Measurements from ENCODE around the gene KRTAP1-1. TPM values are rescaled to one million over a fixed set of nuclear protein-coding genes. Genes with fewer than 3 reads are reported as not detected.
"Not testable (repeated sequence)": the region's sequence is repeated elsewhere in the genome, so short reads cannot be mapped to it uniquely, and the experiment has no call there.

Gene KRTAP1-1
- total RNA-seq, 1 donor from 2014 or later: not detected

DNA sequence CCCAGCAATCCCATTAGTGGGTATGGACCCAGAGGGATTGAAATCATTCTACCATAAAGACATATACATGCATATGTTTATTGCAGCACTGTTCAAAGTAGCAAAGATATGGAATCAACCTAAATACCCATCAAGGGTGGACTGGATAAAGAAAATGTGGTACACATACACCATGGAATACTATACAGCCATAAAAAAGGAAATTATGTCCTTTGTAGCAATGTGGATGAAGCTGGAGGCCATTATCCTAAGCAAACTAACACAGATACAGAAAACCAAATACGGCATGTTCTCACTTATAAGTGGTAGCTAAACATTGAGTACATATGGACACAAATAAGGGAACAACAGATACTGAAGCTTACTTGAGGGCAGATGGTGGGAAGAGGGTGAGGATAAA is 16.3 kb upstream of the KRTAP1-1 start:
- intact Hi-C loops (cut with micrococcal nuclease): no loop called here

DNA sequence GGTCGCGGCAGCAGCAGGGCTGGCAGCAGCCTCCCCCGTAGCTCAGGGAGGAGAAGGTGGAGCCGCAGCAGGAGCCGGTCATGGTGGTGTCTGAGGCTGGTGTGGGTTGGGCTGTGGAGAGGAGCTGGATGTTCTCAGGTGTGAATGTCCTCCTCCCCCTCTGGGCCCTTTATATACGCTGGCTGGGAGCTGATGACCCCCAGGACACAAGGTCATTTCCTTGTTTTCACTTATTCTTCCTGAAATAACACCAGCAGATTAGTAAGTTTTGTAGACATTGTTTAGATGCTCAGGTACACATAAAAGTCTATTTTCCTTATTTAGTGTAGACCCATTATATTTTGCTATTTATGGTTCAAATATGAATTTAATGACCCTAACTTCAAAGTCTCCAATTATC is 13.9 kb upstream of the KRTAP1-1 start, which contains the start of gene KRTAP2-2:
TSS of gene KRTAP2-2 (minus strand) at position 101 of the 400 bp plus-strand sequence. CDS start at position 82, 19 bp downstream.
- intact Hi-C loops (cut with micrococcal nuclease): not testable (repeated sequence)

DNA sequence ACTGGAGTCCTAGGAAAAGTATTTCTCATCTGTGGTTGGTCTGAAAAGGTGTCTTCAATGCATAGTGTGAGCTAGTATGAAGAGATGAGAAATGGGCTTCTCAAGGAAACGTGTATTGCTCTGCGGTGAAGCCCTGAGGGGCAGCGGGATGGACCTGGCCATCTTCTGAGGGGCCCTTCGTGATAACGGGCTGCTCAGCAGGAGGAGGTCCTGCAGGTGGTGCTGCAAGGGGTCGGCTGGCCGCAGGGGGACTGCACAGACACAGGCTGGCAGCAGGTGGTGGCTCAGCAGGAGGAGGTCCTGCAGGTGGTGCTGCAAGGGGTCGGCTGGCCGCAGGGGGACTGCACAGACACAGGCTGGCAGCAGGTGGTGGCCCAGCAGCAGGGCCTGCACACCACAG is 13.3 kb upstream of the KRTAP1-1 start:
- intact Hi-C loops (cut with micrococcal nuclease): not testable (repeated sequence)

DNA sequence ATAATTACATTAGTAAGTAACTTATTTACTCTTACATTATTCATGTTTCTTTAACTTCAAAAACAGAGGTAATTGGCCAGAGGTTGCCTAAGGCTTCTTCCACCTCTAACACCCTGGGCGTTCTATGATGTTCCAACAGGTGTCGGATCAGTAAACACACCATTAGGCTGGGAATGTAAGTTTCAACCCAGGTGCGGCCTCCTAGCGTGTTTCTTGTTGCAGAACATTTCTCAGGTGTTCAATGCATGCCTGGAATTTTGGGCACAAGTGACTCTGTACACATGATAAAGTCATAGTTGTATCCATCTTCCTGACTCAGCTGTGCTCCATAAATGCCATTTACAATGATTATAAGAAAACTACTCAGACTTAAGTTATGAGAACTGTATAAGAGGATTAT is 12.8 kb upstream of the KRTAP1-1 start:
- intact Hi-C loops (cut with micrococcal nuclease): no loop called here

DNA sequence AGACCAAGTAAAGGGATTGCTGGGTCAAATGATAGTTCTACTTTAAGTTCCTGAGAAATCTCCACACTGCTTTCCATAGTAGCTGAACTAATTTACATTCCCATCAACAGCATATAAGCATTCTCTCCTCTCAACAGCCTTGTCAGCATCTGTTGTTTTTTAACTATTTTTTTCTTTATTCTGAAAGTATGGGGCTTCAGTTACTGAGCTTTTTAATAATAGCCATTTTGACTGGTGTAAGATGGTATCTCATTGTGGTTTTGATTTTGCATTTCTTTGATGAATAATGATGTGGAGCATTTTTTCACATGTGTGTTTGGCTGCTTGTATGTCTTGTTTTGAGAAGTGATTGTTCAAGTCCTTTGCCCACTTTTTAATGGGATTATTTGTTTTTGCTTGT is 11.3 kb upstream of the KRTAP1-1 start:
- intact Hi-C loops (cut with micrococcal nuclease): no loop called here

DNA sequence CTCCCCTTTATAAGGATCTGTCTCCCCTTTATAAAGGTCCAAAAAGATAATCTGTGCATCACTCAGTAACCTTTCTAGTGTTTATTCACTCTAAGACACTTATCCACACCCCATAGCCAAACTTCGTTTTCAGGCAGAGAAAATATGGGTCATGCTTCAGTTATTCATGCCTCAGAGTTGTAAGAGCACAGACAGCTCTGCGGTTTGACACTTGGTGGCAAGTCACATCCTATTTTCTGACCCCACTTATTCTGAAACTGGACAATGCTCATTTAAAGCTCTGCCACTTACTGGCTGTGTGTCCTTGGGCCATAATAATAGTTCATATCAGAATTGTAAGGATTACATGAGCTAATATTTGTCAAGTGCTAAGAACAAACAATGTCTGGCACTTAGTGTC is 7.9 kb upstream of the KRTAP1-1 start:
- intact Hi-C loops (cut with micrococcal nuclease): no loop called here

DNA sequence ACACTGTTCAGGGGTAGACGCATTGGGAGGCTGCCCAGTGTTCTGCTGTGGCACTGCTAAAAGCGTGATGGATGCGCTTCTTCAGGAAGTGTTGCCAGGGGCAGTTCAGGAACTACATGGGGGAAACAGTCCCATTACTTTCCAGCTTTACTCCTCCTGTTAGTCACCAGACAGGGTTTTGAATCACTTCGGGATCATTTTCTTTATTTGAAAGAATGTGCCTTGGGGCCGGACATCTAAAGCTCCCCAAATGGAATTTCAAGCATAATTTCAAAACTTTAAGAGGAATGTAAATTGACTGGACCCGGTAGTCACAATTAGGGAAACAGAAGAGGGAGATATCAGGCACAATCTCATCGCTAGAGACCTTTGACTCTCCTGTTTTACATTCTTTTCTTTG is 7.2 kb upstream of the KRTAP1-1 start:
- intact Hi-C loops (cut with micrococcal nuclease): no loop called here

DNA sequence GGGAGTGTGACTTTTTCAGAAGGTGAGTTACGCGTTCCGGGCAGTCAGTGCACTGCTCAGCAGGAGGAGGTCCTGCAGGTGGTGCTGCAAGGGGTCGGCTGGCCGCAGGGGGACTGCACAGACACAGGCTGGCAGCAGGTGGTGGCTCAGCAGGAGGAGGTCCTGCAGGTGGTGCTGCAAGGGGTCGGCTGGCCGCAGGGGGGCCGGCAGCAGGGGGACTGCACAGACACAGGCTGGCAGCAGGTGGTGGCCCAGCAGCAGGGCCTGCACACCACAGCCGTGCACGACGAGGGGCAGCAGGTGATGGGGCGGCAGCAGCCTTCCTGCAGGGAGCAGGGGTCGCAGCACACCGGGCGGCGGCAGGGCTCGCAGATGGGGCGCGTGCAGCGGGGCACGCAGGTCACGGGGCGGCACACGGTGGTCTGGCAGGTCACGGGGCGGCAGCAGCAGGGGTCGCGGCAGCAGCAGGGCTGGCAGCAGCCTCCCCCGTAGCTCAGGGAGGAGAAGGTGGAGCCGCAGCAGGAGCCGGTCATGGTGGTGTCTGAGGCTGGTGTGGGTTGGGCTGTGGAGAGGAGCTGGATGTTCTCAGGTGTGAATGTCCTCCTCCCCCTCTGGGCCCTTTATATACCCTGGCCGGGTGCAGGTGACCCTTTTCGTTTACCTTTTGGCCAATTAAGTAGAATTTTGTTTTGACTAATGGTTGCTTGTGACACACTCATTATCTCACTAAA is 5.7 kb upstream of the KRTAP1-1 start, which contains the start of gene KRTAP2-1:
TSS of gene KRTAP2-1 (minus strand) at position 582 of the 731 bp plus-strand sequence. CDS start at position 533, 49 bp downstream.
- intact Hi-C loops (cut with micrococcal nuclease): not testable (repeated sequence)

DNA sequence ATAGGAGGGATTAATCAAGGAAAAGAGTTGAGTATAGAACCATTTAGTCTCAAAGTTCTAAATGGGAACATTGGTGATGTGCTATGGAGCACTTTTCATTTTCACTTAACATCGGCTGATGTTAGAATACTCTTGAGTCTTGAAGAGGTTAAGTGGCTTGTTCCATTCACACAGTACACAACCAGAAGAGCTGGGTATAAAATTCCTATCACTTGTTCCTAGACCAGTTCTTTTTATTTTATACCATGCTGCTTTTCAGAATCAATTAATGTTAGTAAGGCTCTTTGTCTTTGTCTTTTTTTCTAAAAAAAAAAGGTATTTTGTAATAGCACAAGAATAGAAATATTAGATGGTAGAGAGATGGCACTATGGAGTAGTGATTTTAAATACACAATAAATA is 1.7 kb upstream of the KRTAP1-1 start:
- intact Hi-C loops (cut with micrococcal nuclease): no loop called here

DNA sequence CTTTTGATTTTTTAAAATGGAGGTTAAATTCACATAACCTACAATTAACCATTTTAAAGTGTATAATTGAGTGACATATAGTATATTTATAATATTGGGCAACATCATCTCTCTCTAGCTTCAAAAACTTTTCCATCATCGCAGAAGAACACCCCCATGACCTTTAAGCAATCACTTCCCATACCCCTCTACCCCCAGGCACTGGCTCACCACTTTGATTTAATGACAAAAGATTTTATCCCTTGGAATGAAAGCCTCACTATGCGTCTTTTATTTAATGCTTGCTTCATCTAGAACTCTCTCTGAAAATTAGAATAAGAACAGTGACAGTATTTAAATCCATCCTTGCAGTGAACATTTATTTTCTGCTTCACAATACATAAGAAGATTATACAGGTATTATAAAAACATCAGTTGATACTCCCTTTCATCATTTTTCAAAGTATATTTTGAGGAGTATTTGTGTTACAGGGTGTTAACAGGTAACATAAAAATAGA is 3.3 kb downstream of the KRTAP1-1 start:
- intact Hi-C loops (cut with micrococcal nuclease): no loop called here

DNA sequence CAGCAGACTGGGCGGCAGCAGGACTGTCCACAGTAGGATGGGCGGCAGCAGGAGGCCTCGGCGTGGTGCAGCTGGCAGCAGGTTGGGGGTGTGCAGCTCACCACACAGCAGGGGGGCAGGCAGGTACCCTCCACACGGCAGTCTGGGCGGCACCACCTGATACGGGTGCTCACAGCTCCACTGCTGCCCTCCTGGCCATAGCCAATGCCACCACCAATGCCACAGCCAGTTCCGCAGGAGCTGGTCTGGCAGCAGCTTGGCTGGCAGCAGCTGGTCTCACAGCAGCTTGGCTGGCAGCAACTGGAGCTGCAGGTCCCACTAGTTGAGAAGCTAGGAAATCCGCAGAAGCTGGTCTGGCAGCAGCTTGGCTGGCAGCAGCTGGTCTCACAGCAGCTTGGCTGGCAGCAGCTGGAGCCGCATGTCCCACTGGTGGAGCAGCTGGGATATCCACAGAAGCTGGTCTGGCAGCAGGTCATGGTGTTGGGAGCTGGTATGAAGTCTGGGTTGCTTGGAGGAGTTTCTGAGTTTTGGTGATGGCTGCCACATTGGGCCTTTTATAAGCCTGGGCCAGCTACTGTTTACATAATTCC is 6.8 kb downstream of the KRTAP1-1 start, which contains the start of gene KRTAP1-3:
TSS of gene KRTAP1-3 (minus strand) at position 529 of the 590 bp plus-strand sequence. CDS start at position 476, 53 bp downstream.
- intact Hi-C loops (cut with micrococcal nuclease): not testable (repeated sequence)

DNA sequence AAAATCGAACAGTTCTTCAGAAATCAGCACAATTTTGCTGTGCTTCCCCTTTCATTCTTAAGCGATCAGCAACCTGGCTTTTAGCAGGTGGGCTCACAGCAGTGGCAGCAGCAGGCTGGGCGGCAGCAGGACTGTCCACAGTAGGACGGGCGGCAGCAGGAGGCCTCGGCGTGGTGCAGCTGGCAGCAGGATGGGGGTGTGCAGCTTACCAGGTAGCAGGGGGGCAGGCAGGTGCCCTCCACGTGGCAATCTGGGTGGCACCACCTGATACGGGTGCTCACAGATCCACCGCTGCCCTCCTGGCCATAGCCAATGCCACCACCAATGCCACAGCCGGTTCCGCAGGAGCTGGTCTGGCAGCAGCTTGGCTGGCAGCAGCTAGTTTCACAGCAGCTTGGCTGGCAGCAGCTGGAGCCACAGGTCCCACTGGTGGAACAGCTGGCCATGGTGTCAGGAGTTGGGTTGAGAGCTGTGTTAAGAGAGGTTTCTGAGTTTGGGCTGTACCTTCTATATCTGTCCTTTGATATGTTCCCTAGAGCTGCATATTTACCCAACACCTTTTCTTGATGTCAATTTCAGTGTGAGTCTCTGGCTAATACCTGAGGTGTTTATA is 11.5 kb downstream of the KRTAP1-1 start, which contains the start of gene KRTAP1-4:
TSS of gene KRTAP1-4 (minus strand) at position 563 of the 613 bp plus-strand sequence. CDS start at position 446, 117 bp downstream.
- intact Hi-C loops (cut with micrococcal nuclease): no loop called here

DNA sequence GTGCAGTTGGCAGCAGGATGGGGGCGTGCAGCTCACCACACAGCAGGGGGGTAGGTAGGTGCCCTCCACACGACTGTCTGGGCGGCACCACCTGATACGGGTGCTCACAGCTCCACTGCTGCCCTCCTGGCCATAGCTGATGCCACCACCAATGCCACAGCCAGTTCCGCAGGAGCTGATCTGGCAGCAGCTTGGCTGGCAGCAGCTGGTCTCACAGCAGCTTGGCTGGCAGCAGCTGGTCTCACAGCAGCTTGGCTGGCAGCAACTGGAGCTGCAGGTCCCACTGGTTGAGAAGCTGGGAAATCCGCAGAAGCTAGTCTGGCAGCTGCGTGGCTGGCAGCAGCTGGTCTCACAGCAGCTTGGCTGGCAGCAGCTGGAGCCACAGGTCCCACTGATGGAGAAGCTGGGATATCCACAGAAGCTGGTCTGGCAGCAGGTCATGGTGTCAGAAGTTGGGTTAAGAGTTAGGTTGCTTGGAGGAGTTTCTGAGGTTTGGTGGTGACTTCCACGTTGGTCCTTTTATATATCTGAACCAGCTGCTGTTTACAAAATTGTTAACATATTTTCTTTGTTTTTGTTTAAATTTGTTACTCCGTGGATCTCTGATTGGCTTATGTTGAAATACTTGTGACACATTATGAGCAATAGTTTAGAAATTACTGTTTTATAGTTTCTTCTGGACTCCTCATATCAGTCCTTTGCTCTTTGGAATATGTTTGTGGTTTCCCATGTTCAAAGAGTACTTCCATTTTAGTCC is 14.4 kb downstream of the KRTAP1-1 start, which contains the start of gene KRTAP1-5:
TSS of gene KRTAP1-5 (minus strand) at position 494 of the 757 bp plus-strand sequence. CDS start at position 441, 53 bp downstream.
- intact Hi-C loops (cut with micrococcal nuclease): no loop called here

DNA sequence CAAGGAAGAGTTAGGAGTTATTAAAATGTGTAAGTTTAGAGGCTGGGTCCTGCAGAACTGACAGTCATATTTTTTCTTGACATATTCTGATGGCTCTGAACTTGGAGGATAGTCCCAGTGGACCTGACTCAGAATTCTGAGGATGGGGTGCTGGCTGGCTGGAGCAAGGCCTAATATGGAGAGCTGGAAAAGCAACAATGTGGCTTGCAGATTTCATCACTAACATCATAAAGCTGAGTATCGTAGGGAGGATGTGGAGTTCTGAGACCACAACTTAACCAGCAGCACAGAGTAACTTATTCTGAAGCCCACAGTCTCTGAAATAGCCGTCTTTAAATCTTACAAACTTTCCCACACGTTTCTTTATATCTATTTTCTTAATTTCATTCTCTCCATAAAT is 16.6 kb downstream of the KRTAP1-1 start:
- intact Hi-C loops (cut with micrococcal nuclease): no loop called here

DNA sequence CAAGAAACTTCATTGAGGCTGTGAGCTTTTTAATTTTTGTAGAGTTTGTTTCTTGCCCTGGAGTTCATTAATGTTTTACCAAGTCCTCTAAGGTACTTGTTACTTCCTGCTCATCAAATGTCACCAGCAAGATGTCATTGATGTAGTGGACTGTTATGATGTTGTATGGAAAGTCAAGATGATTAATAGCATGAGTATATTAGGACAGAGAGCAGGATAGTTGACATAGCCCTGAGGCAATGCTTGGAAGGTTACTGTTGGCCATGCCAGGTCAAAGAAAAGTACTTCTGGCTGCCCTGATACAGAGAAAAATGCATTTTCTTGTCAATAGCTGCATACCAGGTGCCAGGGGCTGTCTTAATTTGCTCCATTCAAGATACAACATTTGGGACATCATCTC is 20.9 kb downstream of the KRTAP1-1 start:
- intact Hi-C loops (cut with micrococcal nuclease): no loop called here

DNA sequence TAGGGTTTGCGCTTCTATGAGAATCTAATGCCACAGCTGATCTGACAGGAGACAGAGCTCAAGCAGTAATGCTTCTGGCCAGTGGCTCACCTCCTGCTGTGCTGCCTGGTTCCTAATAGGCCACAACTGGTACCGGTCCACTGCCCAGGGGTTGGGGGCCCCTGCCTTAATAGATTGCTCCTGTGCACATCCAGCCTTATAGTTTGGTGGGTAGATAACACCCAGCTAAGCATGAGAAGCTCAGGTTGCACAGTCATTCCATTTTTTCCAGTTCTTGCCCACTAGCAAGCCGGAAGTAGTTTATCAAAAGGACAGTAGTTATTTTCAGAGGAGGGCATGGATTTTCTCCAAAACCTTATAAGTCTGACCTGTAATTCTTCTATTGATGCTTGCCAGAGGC is 21.8 kb downstream of the KRTAP1-1 start:
- intact Hi-C loops (cut with micrococcal nuclease): no loop called here

DNA sequence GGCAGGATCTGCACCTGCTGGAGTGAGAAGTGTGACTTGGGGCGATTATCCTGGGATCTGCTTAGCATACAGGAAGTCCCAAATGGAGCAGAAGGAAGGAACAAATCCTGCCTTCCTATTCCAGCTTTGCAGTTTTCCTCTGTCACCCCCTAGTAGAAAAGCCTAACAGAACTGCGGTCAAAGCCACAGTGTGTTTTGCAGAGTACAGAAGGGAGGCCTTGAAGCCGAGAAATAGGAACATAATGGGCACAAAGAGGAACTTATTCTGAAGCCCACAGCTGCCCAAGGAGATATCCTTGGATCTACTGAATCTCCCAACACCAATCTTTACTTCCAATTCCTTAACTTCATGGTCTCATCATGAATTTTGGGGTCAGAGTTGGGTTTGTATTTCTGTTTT is 22.7 kb downstream of the KRTAP1-1 start:
- intact Hi-C loops (cut with micrococcal nuclease): no loop called here

DNA sequence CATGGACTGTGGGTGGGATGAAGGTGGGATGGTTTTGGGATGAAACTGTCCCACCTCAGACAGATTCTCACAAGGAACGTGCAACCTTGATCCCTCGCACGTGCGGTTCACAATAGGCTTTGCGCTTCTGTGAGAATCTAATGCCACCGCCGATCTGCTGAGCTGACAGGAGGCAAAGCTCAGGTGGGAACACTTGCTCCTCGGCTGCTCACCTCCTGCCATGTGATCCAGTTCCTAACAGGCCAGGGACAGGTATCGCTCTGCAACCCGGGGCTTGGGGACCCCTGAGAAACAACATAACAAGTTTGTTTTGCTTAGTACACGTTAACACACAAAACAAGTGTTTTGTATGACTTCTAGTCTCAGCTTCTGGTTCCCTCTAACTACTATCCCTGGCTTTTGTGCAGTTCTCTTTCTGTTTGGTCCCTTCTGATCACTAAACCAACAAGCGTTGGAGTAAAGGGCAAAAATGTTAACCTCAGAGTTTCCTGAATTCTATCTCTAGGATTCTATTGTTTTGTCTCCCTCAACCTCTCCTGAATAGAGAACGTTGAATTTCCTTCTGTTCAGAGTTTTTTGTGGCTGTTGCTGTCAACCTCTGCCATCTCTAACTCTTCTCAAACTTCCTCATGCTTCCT is 24.6 kb downstream of the KRTAP1-1 start:
- intact Hi-C loops (cut with micrococcal nuclease): no loop called here

DNA sequence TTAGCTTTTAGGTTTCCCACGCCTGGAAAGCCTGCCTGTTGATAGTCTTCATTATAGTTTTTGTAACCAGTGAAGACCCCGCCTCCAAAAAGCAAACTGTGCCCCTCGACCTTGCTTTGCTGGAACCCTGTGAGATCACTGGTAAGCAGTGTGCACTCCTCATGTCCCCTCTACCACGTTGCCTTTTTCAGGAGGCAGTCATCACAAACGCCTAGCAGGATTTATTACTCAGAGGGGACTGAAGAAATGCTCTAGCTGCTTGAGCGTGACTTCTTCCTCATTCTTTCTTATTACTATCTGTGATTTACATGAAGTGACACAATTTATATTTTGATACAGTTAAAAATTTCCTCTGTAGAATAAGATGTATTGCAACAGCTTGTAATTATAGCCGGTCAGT is 25.8 kb downstream of the KRTAP1-1 start:
- intact Hi-C loops (cut with micrococcal nuclease): no loop called here

DNA sequence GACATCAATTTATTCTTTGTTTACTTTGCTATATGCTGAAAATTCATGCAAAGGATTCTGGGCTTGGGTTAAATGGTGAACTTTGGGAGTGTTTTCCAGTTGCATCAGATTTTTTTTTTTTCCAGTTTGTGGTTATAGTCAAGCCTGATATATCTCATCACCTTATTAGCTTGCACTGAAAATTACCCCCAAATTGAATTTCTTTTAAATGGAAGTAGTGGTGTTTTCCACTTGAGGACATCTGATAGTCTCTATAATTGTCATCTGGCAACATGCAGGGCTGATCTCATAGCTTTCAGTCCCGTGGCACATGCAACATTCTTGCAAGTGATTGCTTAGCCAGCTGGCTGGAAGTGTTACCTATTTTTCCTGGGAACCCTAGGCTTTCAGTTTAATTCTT is 27.6 kb downstream of the KRTAP1-1 start:
- intact Hi-C loops (cut with micrococcal nuclease): no loop called here

DNA sequence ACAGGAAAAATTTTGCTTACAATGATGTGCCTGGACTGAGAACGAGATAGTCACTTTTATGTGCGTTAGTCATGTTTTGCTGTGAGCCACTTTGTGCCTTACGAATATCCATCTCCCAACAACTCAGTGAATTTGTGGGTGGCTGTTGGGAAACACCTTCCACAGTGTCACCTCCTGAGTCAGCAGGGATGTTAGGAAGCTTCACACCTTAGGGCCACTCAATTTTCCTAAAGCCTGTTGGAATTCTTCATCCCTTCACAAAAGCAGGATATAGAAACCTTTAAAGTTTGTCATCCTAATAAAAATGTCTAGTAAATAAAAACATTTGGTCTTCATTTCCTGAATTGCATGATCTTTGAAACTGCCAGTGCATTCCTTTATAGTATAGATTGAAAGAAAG is 28.1 kb downstream of the KRTAP1-1 start:
- intact Hi-C loops (cut with micrococcal nuclease): no loop called here
